Sigmoid colon (tissue), 4 donors: Measurements from ENCODE around the gene AGFG1.

ENCODE experiments used
- CTCF ChIP-seq, 4 experiments: fragments of 450-650 bp in 3 of 4; fragments of 200-600 bp in 1 of 4; IDR thresholded peaks; one replicate each; pipeline ENCODE4 v1.5.1; 2016 to 2019; ENCODE audit warnings: antibody characterized with exemption in 4 of 4, mild to moderate bottlenecking in 3 of 4, moderate library complexity in 2 of 4
- EP300 ChIP-seq, 4 donors: sonication (generic); formaldehyde crosslinking; IDR thresholded peaks; one replicate each; pipeline ENCODE4 v1.6.1; 2017; ENCODE audit warnings: antibody characterized with exemption in 4 of 4
- POLR2A ChIP-seq, 2 donors: fragments of 450-650 bp; IDR thresholded peaks; one replicate each; pipeline ENCODE4 v1.6.1; 2016; ENCODE audit warnings: antibody characterized with exemption in 2 of 2, mild to moderate bottlenecking in 2 of 2, moderate library complexity in 2 of 2

GRCh38 chr2:227451655-227451992, 20.3 kb upstream of the AGFG1 start:
- TF ChIP-seq CTCF (IDR thresholded peaks at IDR 0.05), result no peak
- TF ChIP-seq EP300 (IDR thresholded peaks at IDR 0.05), result no peak
- no peak for TF ChIP-seq POLR2A (IDR thresholded peaks at IDR 0.05)
